NCI-H2171 treated with DMSO at 0.1 percent for 48 hours (cell line): ENCODE results near the gene REXO1.
"Not testable (repeated sequence)": the region's sequence is repeated elsewhere in the genome, so short reads cannot be mapped to it uniquely, and the experiment has no call there.

Source experiments
- DNase-seq: peaks from one replicate; lab custom pipeline; 2025; lab: John Stamatoyannopoulos, UW

REXO1 gene

GRCh38 chr19:1813192-1814182 is 34.8 kb downstream of the REXO1 start:
- no peak for DNase-seq

DNA sequence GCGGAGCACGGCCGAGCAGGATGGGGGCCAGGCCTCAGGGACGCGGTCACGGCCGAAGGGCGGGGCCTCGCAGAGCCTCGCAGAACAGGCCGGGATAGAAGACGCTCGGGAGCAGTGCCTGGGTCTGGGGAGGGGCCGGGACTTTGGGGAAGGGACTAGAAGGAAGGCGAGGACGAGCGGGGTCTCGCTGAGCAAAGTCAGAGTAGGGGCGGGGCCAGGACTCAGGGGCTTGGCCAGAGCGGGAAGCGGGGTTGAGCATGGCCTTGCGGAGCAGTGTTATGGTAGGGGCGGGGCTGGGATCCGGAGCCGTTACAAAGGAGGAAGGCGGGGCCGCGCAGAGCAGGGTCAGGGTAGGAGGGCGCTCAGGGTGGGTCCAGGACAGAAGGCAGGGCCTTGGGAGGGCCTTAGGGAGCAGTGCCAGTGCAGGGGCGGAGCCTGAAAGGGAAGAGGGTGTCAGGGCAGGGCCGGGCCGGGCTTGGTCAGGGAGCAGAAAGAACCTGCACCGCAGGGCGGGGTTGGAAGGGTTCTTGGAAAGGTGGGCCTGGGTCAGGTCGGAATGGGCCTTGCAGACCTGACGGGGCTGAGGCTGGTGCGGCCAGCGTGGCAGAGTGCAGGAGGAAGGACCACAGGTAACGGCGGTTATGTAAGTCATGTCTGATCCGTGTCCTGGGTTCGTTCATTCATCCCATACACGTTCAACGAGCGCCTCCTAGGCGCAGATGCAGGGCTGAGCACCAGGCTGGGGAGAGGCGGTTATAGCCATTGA is 35.7 kb downstream of the REXO1 start:
- DNase-seq = peak; percentile 92

DNA sequence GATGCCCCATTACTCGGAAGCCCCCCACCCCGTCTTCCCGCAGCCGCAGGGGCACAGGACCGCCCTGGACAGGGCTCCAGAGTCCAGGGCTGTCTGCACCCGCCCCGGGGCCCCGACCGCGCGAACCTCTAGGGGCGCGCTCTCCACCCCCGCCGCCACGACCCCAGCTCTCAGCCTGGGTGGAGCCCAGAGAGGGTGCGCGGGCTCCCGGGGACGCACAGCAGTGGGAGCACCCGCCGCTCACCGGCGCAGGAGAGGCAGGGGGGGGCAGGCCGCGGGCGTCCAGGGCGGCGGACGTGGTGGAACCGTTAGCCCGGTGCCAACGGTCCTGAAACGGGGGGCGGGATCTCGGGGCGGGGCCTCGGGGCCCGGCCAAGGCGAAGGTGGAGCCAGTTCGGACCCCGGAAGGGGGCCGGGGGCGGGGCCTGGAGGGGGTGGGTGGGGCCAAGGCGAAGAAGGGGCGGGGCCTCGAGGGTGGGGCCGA is 36.3 kb downstream of the REXO1 start, which contains the start of gene ATP8B3:
ATP8B3 (minus strand) TSS at position 335 of the 484 bp plus-strand sequence. CDS start 540 bp downstream, outside the sequence.
- DNase-seq = no peak

DNA sequence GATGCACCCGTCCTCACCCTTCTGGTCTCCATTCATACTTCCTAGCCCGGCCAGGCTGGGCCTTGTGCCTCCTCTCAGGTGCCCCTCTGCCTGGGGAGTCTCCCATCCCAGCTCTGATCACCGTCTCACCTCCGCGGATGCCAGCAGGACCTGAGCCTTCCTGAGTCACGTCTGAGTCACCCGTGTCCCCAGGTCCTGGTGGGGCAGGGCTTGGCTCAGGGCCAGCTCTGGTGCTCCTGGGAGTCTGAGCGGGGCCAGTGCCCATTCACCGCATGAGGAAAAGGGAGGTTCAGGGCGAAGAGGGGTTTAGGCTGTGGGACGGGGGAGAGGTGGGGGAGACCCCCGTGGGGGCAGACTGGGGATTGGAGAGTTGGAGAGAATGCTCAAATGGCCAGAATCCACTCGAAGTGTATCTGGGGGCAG is 36.8 kb downstream of the REXO1 start:
- DNase-seq = no peak

- no peak for DNase-seq
These were observed 37.7 kb downstream of the REXO1 start for GRCh38 chr19:1810439-1811160.

- DNase-seq = no peak
These were observed 38.6 kb downstream of the REXO1 start for GRCh38 chr19:1809678-1810077.

DNA sequence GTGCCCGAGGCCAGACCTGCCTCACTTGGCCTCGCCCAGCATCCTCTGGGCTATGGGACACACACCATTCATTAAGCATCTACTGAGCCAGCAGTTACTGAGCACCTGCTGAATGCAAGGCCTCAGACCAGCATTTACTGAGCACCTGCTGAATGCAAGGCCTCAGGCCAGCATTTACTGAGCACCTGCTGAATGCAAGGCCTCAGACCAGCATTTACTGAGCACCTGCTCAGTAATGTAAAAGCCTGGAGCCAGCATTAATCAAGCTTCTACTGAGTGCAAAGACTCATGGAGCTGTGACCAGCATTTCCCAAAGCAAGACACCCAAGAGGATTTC is 39.9 kb downstream of the REXO1 start:
- no peak for DNase-seq

- DNase-seq = no peak
These were observed 40.4 kb downstream of the REXO1 start for GRCh38 chr19:1807695-1808394.

GRCh38 chr19:1807030-1807694 is 41.1 kb downstream of the REXO1 start:
- DNase-seq = no peak

DNA sequence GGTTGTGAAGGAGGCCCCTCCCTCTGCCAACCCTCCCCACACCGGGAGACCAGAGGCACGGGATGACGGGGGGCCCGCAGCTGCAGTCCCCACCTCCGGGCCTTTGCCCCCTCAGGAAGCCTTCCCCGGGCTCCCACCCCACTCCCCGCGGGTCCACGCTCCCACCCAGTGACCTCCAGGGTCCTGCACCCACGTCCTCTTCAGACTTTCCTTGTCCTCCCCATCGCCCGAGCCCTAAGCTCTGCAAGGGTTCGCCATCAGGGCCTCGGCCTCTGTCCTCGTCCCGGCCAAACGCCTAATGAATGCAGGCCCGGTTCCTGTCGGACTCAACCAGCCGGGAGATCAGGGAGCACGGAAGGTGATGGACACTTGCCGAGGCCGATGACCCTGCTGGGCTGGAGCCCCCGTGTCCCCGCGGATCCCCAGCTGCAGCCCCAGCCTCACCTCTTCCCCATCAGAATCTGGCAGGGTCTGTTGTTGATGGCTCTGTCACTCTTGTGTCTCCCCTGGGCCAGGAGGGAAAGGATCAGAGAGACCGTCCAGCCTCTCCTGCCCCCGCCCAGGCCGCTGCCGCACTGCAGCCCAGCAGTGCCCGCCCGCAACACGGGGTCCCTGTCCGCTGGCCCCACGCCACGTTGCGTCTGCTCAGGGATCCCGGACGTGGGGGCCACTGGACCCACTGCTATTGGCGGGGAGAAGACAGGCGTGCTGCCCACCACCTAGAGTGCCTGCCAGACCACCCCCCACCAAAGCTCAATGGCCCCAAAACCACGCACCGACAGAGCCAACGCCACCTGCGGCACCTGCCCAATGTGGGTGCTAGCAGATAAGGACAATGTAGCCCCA is 41.9 kb downstream of the REXO1 start:
- no peak for DNase-seq

DNA sequence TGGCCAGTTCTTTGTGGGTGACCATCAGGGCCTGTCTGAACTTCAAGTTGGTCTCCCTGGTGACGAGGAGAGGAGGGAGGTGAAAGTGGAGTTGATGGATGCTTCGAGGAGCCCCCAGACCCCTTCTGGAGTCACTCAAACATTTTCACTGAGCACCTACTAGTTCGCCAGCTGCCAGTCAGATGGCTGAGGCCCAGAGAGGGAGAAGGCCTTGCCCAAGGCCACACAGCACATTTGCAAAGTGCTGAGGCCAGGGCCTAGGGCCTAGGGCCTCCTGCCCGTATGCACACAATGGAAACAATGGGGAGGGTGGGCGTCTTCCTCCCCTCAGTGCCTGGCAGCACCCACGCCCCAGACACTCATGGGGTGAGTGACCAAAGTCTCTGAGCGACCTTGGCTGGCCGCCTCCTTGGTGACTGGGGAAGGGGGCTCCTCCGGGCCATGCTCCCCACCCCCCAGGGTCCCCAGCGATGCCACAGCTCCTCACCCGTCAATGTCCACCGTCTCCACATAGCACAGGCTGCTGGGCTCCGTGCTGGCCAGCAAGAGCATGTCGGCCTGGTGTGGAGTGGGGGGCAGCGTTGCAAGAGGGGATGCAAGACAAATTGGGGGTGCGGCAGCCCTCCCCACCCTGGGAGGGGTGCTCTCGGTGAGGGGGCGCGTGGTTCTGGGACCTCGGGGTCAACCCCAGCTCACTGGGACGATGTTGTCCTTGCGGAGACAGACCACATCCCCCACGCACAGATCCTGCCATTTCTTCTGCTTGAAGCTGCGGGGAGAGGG is 42.7 kb downstream of the REXO1 start:
- DNase-seq = no peak

- no peak for DNase-seq
These were observed 43.4 kb downstream of the REXO1 start for GRCh38 chr19:1804858-1805257.

- peak; percentile 83 for DNase-seq
These were observed 48.5 kb downstream of the REXO1 start for GRCh38 chr19:1799695-1800342.

- DNase-seq = not testable (repeated sequence)
These were observed 51.0 kb downstream of the REXO1 start for GRCh38 chr19:1797313-1797712.

DNA sequence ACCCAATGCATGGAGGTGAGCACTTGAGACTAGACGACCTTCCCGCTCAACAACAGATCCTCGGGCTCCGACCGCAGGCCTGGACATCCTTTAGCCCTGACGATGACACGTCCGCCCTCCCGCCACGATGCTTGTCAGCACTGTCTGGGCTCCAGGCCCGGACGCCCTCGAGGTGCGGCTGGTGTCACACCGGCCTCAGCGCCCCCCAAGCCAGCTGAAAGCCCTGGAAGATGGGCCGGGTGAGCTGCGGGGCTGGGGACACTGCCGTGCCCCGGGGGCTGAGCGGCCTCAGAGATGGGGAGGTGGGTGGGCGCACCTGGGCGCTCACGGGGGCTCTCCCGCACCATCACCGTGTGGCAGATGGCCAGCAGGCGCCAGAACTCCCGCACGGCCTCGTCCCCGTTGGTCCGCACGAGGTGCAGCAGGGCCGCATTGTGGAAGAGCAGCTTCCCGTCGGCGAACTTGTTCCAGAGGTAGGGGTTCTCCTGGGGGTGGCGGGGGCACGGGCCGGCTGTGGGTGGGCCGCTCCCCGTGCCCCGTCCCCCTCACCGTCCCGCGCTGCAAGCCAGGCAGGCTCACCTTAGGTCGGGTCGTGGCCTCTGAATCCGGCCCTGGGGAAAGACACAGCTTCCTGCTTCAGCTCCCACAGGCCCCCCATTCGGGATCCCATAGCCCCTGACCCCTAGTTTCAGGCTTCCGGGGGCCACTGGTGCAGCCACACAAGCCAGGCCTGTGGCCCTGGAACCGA is 51.7 kb downstream of the REXO1 start:
- DNase-seq = no peak

DNA sequence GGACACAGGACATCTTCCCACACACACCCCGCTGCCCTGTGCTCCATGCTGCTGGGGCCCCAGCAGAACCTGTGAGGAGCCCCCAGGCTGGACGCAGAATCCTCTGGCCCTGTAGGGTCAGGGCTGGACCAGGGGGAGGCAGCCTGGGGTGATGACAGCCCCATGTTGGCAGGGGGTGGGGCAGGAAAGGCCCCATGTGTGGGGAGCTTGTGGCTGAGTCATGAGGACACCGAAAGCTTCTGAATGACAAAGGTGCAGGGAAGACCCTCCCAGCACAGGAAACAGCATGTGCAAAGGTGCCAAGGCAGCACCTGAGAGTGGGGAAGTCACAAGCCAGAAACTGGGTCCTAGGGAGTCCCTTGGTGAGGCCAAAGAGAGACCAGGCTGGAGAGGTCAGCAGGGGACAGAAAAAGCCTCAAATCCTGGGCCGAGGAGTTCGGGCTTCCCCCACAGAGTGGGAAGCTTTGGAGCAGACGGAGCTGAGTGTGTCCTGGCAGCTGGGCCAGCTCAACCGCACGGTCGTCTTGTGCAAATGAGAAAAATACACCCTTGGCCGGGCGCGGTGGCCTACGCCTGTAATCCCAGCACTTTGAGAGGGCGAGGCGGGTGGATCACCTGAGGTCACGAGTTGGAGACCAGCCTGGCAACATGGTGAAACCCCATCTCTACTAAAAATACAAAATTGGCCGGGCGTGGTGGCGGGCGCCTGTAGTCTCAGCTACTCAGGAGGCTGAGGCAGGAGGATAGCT is 53.7 kb downstream of the REXO1 start:
- DNase-seq = no peak

DNA sequence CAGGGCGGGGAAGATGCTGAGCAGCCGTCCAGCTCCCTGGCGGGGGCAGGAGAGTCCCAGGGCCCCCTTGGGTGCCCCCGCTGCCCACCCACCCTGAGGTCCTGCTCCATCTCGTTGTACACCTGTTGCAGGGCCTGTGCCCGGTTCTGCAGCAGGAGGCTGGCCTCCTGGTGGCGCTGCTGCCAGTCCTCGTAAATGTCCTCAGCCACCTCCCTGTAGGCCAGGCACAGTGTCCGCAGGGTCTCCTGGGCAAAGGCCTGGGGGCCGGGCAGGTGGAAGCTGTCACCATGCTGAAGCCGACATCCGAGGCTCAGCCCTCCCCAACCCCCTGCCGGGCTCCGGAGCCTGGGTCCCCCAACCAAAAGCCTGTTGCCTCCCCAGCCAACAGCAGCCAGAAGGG is 56.4 kb downstream of the REXO1 start:
- DNase-seq = no peak
